Naive thymus-derived CD4-positive, alpha-beta T cell (primary cell): ENCODE data around the gene NT5C1B. TPM values are rescaled to one million over a fixed set of nuclear protein-coding genes. Genes with fewer than 3 reads are reported as not detected.

ENCODE experiments used
- ATAC-seq: fragments of 150-1000 bp; cut with Tn5 transposase; 2 replicates; pipeline ENCODE4 v1.10.0; 2021; ENCODE audit warnings: mild to moderate bottlenecking, moderate library complexity
- CTCF ChIA-PET: fragments of 350-600 bp; sonication (Branson Sonifier 250); formaldehyde crosslinking; loops from one replicate; lab custom pipeline; 2021; ENCODE audit warnings: antibody characterized with exemption; lab: Charles Lee
- POLR2A ChIA-PET: fragments of 350-600 bp; sonication (Branson Sonifier 250); formaldehyde crosslinking; loops from one replicate; lab custom pipeline; 2021; ENCODE audit warnings: antibody characterized with exemption, inconsistent platforms; lab: Charles Lee
- DNase-seq, 9 donors: peaks; one replicate each; pipeline versions ENCODE4 v3.0.0 to v3.0.0-alpha.2; 2020 to 2022; ENCODE audit warnings: mixed read lengths in 1 of 9
- H3K27ac ChIP-seq: one replicate; pipeline ENCODE4 v1.7.0; 2013; ENCODE audit warnings: mild to moderate bottlenecking, low read depth, low read length, moderate library complexity
- H3K27me3 ChIP-seq, 2 donors: one replicate each; pipeline ENCODE4 v1.7.0; 2013; ENCODE audit warnings: low read length in 2 of 2, mild to moderate bottlenecking in 2 of 2, moderate library complexity in 2 of 2; ENCODE audit not compliant: control insufficient read depth in 2 of 2, insufficient read depth in 2 of 2
- H3K36me3 ChIP-seq, 3 experiments: 1 replicate in 2 of 3; 2 replicates in 1 of 3; pipeline ENCODE4 v1.7.0; 2013; ENCODE audit warnings: low read length in 3 of 3, mild to moderate bottlenecking in 3 of 3, moderate library complexity in 1 of 3; ENCODE audit not compliant: insufficient read depth in 3 of 3, control insufficient read depth in 2 of 3
- H3K4me1 ChIP-seq, 2 donors: one replicate each; pipeline ENCODE4 v1.7.0; 2013; ENCODE audit warnings: low read length in 2 of 2, mild to moderate bottlenecking in 2 of 2, moderate library complexity in 1 of 2; ENCODE audit not compliant: control insufficient read depth in 2 of 2, insufficient read depth in 2 of 2
- H3K4me3 ChIP-seq: 2 replicates; pipeline ENCODE4 v1.7.0; 2013; ENCODE audit warnings: mild to moderate bottlenecking, low read length
- H3K9me3 ChIP-seq, 3 experiments: 1 replicate in 2 of 3; 2 replicates in 1 of 3; pipeline ENCODE4 v1.7.0; 2013; ENCODE audit warnings: low read length in 3 of 3; ENCODE audit not compliant: control insufficient read depth in 2 of 3
- H3K27ac Mint-ChIP-seq, 9 donors: one replicate each; pipeline ENCODE4 v1.8.0; 2020 to 2022; ENCODE audit warnings: mixed read lengths in 9 of 9, mild to moderate bottlenecking in 8 of 9, moderate library complexity in 5 of 9, inconsistent platforms in 2 of 9
- H3K27me3 Mint-ChIP-seq, 5 donors: one replicate each; pipeline ENCODE4 v1.8.0; 2021 to 2022; ENCODE audit warnings: mixed read lengths in 5 of 5, mild to moderate bottlenecking in 1 of 5
- H3K36me3 Mint-ChIP-seq, 5 donors: one replicate each; pipeline ENCODE4 v1.8.0; 2020 to 2022; ENCODE audit warnings: mixed read lengths in 5 of 5, mild to moderate bottlenecking in 3 of 5, inconsistent platforms in 1 of 5
- H3K4me1 Mint-ChIP-seq, 7 donors: one replicate each; pipeline ENCODE4 v1.8.0; 2020 to 2022; ENCODE audit warnings: mixed read lengths in 7 of 7, mild to moderate bottlenecking in 3 of 7, inconsistent platforms in 1 of 7
- H3K4me3 Mint-ChIP-seq, 10 donors: one replicate each; pipeline ENCODE4 v1.8.0; 2020 to 2022; ENCODE audit warnings: mild to moderate bottlenecking in 10 of 10, mixed read lengths in 10 of 10, moderate library complexity in 6 of 10, inconsistent platforms in 2 of 10
- H3K9me3 Mint-ChIP-seq, 11 donors: one replicate each; pipeline ENCODE4 v1.8.0; 2020 to 2022; ENCODE audit warnings: mixed read lengths in 11 of 11, mild to moderate bottlenecking in 4 of 11, inconsistent platforms in 1 of 11, moderate library complexity in 1 of 11
- intact Hi-C, 2 donors: fragments of 100-400 bp; cut with micrococcal nuclease; formaldehyde crosslinking; loops; one replicate each; pipeline ENCODE4 v1.15.1; 2023
- polyA plus RNA-seq, 2 donors: library from polyadenylated mRNA; unstranded; fragments of 300-500 nt; fragmentation: Illumina TruSeq; gene quantifications; one replicate each; pipeline ENCODE4 v1.2.3, GENCODE V29; 2021
- total RNA-seq, 6 experiments: library from RNA in 5 of 6; stranded (reverse) in 5 of 6; gene quantifications; 1 replicate in 5 of 6; 2 replicates in 1 of 6; pipeline ENCODE4 v1.2.3 and lab custom pipeline; 2021 to 2026

The NT5C1B gene
- total and polyA plus RNA-seq, 7 experiments from 2014 or later, result 0.39 to 0.50 TPM; not detected in 5

- no peaks in the 10 kb centered on the region for H3K4me1 Mint-ChIP-seq
- POLR2A ChIA-PET, result no interaction called here
- Histone ChIP-seq H3K9me3 (no peaks in the 10 kb centered on the region), H3K4me1 (no peaks in the 10 kb centered on the region), H3K27ac (no peak overlapping the region), H3K27me3 (no peaks in the 10 kb centered on the region), H3K4me3 (no peak overlapping the region), H3K36me3 (no peaks in the 10 kb centered on the region)
- H3K9me3 Mint-ChIP-seq, result peaks cover 0 to 1% (median 0%) of the 10 kb centered on the region in 11 donors
- H3K27ac Mint-ChIP-seq, result no peak overlapping the region
- intact Hi-C loops, result loop anchor here (1.0 to 10.0 kb wide), 8 partner anchors 40 to 1343 kb away; partner anchors contain the start of gene RDH14 (in 2 of the 2)
- ATAC-seq, result no peak
- DNase-seq, result no peak
- CTCF ChIA-PET, result interaction anchor here (0.8 to 2.4 kb wide), 6 partner anchors 10 to 1353 kb away, joined by 3 to 27 read pairs (median 4); no protein-coding TSS in a partner anchor
- no peaks in the 10 kb centered on the region for H3K36me3 Mint-ChIP-seq
- peaks cover 13 to 19% (median 17%) of the 10 kb centered on the region in 5 donors for H3K27me3 Mint-ChIP-seq
- H3K4me3 Mint-ChIP-seq, result no peak overlapping the region
These were observed 69.4 kb downstream of the NT5C1B start for GRCh38 chr2:18519914-18520450.

GRCh38 chr2:18518116-18519111 is 71.0 kb downstream of the NT5C1B start:
- Mint-ChIP-seq H3K36me3 (no peaks in the 10 kb centered on the region), H3K27me3 (peaks cover 17 to 32% (median 23%) of the 10 kb centered on the region in 5 donors), H3K9me3 (peaks cover 0 to 1% (median 0%) of the 10 kb centered on the region in 11 donors), H3K4me3 (no peak overlapping the region), H3K27ac (no peak overlapping the region), H3K4me1 (no peaks in the 10 kb centered on the region)
- ChIA-PET POLR2A (no interaction called here), CTCF (interaction anchor here (0.7 to 1.3 kb wide), 2 partner anchors 8 to 839 kb away, joined by 4 to 6 read pairs; no protein-coding TSS in a partner anchor)
- H3K27ac ChIP-seq, result no peak overlapping the region
- DNase-seq (no peak), ATAC-seq (no peak)
- H3K36me3 ChIP-seq, result no peaks in the 10 kb centered on the region
- no peaks in the 10 kb centered on the region for H3K27me3 ChIP-seq
- H3K4me1 ChIP-seq, result no peaks in the 10 kb centered on the region
- intact Hi-C loops, result loop anchor here in 1 of 2 donors (10.0 kb wide), 1 partner anchor 806 kb away; no protein-coding TSS in a partner anchor
- H3K9me3 ChIP-seq, result no peaks in the 10 kb centered on the region
- H3K4me3 ChIP-seq, result no peak overlapping the region

- Histone ChIP-seq H3K36me3 (no peaks in the 10 kb centered on the region), H3K27me3 (no peaks in the 10 kb centered on the region), H3K27ac (no peak overlapping the region), H3K9me3 (no peaks in the 10 kb centered on the region), H3K4me1 (no peaks in the 10 kb centered on the region), H3K4me3 (no peak overlapping the region)
- intact Hi-C loops, result loop anchor here in 1 of 2 donors (10.0 kb wide), 1 partner anchor 807 kb away; no protein-coding TSS in a partner anchor
- ChIA-PET POLR2A (no interaction called here), CTCF (interaction anchor here (0.7 to 1.3 kb wide), 4 partner anchors 9 to 1347 kb away, joined by 3 to 6 read pairs (median 4); no protein-coding TSS in a partner anchor)
- H3K27me3 Mint-ChIP-seq, result peaks cover 17 to 35% (median 23%) of the 10 kb centered on the region in 5 donors
- H3K4me3 Mint-ChIP-seq, result no peak overlapping the region
- no peaks in the 10 kb centered on the region for H3K4me1 Mint-ChIP-seq
- ATAC-seq, result no peak
- no peak overlapping the region for H3K27ac Mint-ChIP-seq
- H3K36me3 Mint-ChIP-seq, result no peaks in the 10 kb centered on the region
- DNase-seq, result no peak
- H3K9me3 Mint-ChIP-seq, result peaks cover 0 to 1% (median 0%) of the 10 kb centered on the region in 11 donors
These were observed 72.0 kb downstream of the NT5C1B start for GRCh38 chr2:18517386-18517785.

GRCh38 chr2:18516112-18516511 is 73.3 kb downstream of the NT5C1B start:
- Mint-ChIP-seq H3K4me1 (no peaks in the 10 kb centered on the region), H3K27me3 (peaks cover 17 to 41% (median 28%) of the 10 kb centered on the region in 5 donors), H3K36me3 (no peaks in the 10 kb centered on the region), H3K4me3 (no peak overlapping the region), H3K27ac (peak overlapping the region in 1 of 9 donors; percentile 70), H3K9me3 (peaks cover 0 to 2% (median 0%) of the 10 kb centered on the region in 11 donors)
- Histone ChIP-seq H3K4me3 (no peak overlapping the region), H3K36me3 (no peaks in the 10 kb centered on the region), H3K9me3 (no peaks in the 10 kb centered on the region), H3K27ac (no peak overlapping the region), H3K27me3 (no peaks in the 10 kb centered on the region), H3K4me1 (no peaks in the 10 kb centered on the region)
- ChIA-PET CTCF (interaction anchor here (1.3 kb wide), 1 partner anchor 1348 kb away, joined by 3 read pairs; no protein-coding TSS in a partner anchor), POLR2A (no interaction called here)
- intact Hi-C loops, result loop anchor here in 1 of 2 donors (10.0 kb wide), 1 partner anchor 809 kb away; no protein-coding TSS in a partner anchor
- DNase-seq (no peak), ATAC-seq (peak; percentile 29)

- Mint-ChIP-seq H3K36me3 (no peaks in the 10 kb centered on the region), H3K27ac (no peak overlapping the region), H3K4me1 (no peaks in the 10 kb centered on the region), H3K4me3 (no peak overlapping the region), H3K27me3 (peaks cover 24 to 51% (median 36%) of the 10 kb centered on the region in 5 donors), H3K9me3 (peaks cover 0 to 2% (median 0%) of the 10 kb centered on the region in 11 donors)
- DNase-seq (no peak), ATAC-seq (no peak)
- intact Hi-C loops, result loop anchor here in 1 of 2 donors (10.0 kb wide), 1 partner anchor 810 kb away; no protein-coding TSS in a partner anchor
- no peaks in the 10 kb centered on the region for H3K27me3 ChIP-seq
- CTCF ChIA-PET, result no interaction called here
- no peaks in the 10 kb centered on the region for H3K36me3 ChIP-seq
- no peak overlapping the region for H3K4me3 ChIP-seq
- H3K4me1 ChIP-seq, result no peaks in the 10 kb centered on the region
- H3K27ac ChIP-seq, result no peak overlapping the region
- H3K9me3 ChIP-seq, result no peaks in the 10 kb centered on the region
- POLR2A ChIA-PET, result interaction anchor here (0.7 kb wide), 1 partner anchor 20 kb away, joined by 3 read pairs; no protein-coding TSS in a partner anchor
These were observed 74.6 kb downstream of the NT5C1B start for GRCh38 chr2:18514526-18515461.
